ENCODE data around the gene KLHL1.

KLHL1 gene

GRCh38 chr13:69999875-70000274, 108.4 kb downstream of the KLHL1 start:
- no peak for DNase-seq

DNA sequence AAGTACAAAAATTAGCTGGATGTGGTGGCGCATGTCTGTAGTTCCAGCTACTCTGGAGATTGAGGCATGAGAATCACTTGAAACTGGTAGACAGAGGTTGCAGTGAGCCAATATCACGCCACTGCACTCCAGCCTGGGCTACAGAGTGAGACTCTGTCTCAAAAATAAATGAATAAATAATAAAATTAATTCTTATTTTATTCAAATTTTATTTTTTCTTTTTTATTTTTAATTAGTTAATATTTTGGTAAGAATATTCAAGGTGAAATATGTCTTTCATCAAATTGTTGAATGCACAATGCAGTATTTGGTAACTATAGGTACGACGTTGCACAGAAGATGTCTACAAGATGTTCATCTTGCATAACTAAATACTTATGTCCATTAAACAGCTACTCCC, 111.2 kb downstream of the KLHL1 start:
- no peak for DNase-seq

GRCh38 chr13:69980799-69981198, 127.5 kb downstream of the KLHL1 start:
- DNase-seq = no peak

DNA sequence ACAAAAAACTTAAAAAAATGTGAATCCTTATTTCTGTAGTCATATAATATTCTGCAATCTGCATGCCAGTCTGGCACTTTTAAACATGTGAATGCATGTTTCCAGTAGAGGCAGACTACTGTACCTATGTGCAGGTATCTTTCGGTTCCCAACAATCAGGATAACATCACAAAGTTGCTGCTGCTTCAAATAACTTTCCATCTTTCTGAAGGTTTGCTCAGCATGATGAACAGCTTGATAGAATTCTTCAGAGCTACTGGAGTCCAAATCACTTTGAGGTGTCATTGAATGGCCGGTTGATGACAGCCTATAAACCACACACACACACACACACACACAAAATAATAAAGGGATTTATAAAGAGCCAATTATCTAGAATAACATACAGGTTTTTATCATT, 132.8 kb downstream of the KLHL1 start:
- no peak for DNase-seq

DNA sequence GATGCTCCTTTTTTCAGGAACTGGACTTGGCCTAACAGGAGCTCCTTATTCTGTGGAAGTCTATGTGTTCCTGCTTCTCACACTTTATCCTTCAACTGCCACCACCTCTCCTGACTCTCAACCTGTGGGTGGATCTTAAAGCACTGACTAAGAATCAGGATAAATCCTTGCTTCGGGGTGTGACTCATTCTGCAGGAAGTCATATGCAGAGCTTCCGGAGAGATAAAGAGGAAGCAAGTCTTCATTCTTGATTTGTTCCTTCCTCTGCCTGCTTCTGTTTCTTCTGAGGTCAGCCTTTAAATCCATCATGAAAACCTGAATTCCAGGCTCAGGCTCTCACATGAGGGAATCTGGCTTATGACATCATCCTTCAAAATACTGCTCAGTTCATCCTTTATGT, 137.7 kb downstream of the KLHL1 start:
- DNase-seq = no peak

- DNase-seq = no peak
These were observed 149.2 kb downstream of the KLHL1 start for GRCh38 chr13:69959046-69959445.

DNA sequence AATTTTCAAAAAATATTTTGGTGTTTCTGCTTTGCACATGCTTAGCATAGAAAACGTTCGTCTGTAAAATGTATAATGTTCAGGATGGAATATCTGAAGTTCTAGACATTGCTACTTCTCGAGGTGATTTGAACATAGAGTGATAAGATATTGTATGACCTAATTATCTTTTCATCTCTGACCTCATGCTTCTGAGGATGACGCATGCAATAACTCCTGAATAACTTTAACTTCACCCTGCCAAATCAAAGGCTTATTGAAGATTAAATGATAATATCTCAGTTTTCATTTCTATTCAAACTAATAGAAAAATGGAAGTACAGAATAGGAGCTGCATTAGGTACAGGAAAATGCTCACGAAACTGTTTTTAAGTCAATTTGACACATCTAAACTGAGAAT, 151.4 kb downstream of the KLHL1 start:
- DNase-seq = no peak

- DNase-seq = no peak
These were observed 151.9 kb downstream of the KLHL1 start for GRCh38 chr13:69956349-69956748.

DNA sequence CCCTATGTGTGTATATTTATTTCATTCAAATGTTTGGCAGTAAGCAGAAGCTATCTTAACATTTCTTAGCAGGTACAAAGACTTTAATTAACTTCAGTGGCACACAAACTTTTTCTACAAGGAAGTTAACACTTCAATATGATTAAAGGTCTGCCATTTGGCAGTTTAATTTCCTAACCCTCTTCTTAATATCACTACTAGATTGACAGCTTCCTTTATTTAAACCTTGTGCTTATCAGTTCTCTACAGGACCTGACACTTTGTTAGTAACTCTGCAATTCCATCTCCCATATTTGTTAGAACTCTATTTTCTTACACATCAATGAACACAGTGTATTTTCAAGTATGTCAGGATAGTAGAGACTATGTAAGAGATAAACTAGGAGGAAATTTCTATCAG, 153.0 kb downstream of the KLHL1 start:
- DNase-seq = no peak

GRCh38 chr13:69951412-69951811, 156.8 kb downstream of the KLHL1 start:
- DNase-seq = no peak

- no peak for DNase-seq
These were observed 158.1 kb downstream of the KLHL1 start for GRCh38 chr13:69950160-69950559.

- DNase-seq = no peak
These were observed 160.2 kb downstream of the KLHL1 start for GRCh38 chr13:69948016-69948415.

- DNase-seq = no peak
These were observed 160.7 kb downstream of the KLHL1 start for GRCh38 chr13:69947582-69947981.

GRCh38 chr13:69946511-69946910, 161.7 kb downstream of the KLHL1 start:
- no peak for DNase-seq

DNA sequence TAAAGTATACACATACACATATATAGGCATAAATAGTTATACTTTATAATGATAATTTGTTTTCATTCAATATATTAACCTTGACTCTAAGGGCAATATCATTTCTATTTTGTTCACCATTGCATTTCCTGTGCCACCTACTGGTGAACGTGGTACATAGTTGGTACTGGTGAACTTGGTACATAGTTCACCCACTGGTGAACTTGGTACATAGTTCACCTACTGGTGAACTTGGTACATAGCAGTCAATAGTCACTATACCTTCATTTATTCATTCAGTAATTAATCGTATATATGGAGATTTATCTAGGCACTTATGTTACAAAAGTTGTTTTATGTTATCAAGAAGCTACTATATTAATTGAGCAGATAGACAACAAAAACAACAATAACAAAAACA, 173.2 kb downstream of the KLHL1 start:
- no peak for DNase-seq

DNA sequence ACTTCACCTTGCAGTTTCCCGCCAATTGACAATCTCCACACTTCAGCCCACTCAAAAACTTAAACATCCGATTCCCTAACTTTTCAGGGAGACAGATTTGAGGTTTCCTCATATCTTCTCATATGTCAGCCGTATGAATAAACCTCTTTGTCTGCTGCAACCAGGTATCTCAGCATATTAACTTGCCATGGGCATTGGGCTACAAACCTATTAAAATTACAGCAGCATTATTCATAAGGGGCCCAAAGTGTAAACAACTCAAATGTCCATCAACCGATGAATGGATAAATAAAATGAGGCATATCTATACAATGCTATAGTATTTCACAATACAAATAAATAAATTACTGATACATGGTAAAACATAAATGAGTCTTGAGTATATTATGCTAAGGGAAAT, 180.0 kb downstream of the KLHL1 start:
- no peak for DNase-seq

DNA sequence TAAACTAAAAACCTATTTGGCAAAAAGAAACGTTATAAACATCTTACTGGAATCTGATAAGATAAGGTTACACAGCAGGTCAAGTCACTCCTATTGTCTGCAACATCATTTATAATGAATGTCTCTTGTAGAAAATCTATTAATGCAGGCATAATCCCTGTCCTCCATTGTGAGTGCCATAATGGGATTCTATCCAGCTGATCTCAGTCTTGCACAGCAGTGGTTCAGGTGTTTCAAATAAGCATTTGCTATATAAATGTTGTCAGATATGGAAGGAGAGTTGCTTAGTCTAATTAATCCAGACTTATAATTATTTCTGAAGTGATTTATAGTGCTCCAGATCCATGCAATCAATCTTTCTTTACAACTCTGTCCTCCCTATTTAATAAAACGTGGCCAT, 187.1 kb downstream of the KLHL1 start:
- DNase-seq = no peak

GRCh38 chr13:69912630-69913029, 195.6 kb downstream of the KLHL1 start:
- DNase-seq = no peak

GRCh38 chr13:69910800-69911199, 197.5 kb downstream of the KLHL1 start:
- no peak for DNase-seq

GRCh38 chr13:69904784-69905183, 203.5 kb downstream of the KLHL1 start:
- no peak for DNase-seq

DNA sequence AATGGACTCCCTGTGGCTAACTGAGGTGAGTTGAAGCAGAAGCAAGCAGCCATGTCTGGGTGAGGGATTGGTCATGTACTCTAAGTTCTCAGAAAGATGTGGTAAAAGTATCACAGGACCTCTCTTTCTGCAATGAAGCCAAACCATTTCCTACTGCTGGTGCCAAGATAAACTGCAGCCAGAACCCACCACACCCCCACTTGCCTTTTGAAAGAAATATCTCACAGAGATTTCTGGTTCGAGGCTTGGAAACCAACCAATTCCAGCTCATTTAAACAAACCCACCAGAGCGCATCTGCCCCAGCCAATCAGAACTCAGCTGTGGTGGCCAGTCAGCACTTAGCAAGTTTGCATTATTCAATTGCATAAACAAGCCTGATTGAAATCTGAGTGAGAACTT, 205.2 kb downstream of the KLHL1 start:
- no peak for DNase-seq

- no peak for DNase-seq
These were observed 225.8 kb downstream of the KLHL1 start for GRCh38 chr13:69882451-69882850.

GRCh38 chr13:69879936-69880335, 228.3 kb downstream of the KLHL1 start:
- DNase-seq = no peak

- DNase-seq = no peak
These were observed 235.8 kb downstream of the KLHL1 start for GRCh38 chr13:69872321-69873047.

DNA sequence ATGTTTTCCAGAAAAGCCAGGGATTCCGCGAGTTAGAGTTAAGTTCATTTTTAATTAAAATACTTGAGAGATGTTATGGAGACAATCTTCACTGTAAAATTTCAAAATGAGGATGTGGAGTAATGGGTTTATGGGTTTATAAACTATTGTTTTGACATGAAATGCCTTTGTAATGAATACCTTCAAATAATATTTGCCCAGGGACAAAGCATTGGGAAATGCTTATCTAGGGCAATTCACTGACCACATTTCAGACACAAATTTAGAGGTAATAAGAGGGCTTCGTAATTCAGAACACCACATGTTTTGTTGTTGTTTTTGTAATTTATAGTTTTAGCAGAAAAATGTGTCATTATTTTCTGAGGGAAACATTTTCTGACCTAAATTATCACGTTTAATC, 241.7 kb downstream of the KLHL1 start:
- DNase-seq = no peak

Data from NCI-H1436 treated with DMSO at 0.1 percent for 48 hours (cell line).